ENCODE measurements around the gene FBXL14.

FBXL14 gene

GRCh38 chr12:1518591-1519516 is 75.5 kb downstream of the FBXL14 start:
- Histone ChIP-seq H3K4me1 (ENCODE audit: insufficient read depth, low read length) (peaks cover 10% of the 10 kb centered on the region), H3K9me3 (ENCODE audit: control insufficient read depth, insufficient read depth, low read length) (peaks cover 3% of the 10 kb centered on the region; the same call in 1 of the 2 replicates), H3K36me3 (ENCODE audit: insufficient read depth, low read length) (no peaks in the 10 kb centered on the region), H3K9ac (ENCODE audit: low read depth, low read length) (no peak overlapping the region)

GRCh38 chr12:1517734-1518525 is 76.5 kb downstream of the FBXL14 start:
- no peak overlapping the region for H3K9ac ChIP-seq (ENCODE audit: low read depth, low read length)

GRCh38 chr12:1517007-1517406 is 77.4 kb downstream of the FBXL14 start:
- Histone ChIP-seq H3K9ac (ENCODE audit: low read depth, low read length) (no peak overlapping the region), H3K36me3 (ENCODE audit: insufficient read depth, low read length) (no peaks in the 10 kb centered on the region), H3K9me3 (ENCODE audit: control insufficient read depth, insufficient read depth, low read length) (peaks cover 3% of the 10 kb centered on the region; the same call in 1 of the 2 replicates), H3K4me1 (ENCODE audit: insufficient read depth, low read length) (peaks cover 3% of the 10 kb centered on the region)

More at GRCh38 chr12:1517734-1518525, 76.5 kb downstream of the FBXL14 start:
- H3K9me3 ChIP-seq (ENCODE audit: control insufficient read depth, insufficient read depth, low read length): peaks cover 3% of the 10 kb centered on the region; the same call in 1 of the 2 replicates
- H3K36me3 ChIP-seq (ENCODE audit: insufficient read depth, low read length): no peaks in the 10 kb centered on the region
- H3K4me1 ChIP-seq (ENCODE audit: insufficient read depth, low read length): peaks cover 4% of the 10 kb centered on the region
